T-helper 2 cell treated with Interferon-gamma antibody and Interleukin-4, amounts not matched to agents 100 ng/mL and 5 ng/mL, for 36 hours (primary cell): Measurements from ENCODE around the gene CEBPG. TPM values are rescaled to one million over a fixed set of nuclear protein-coding genes. Genes with fewer than 3 reads are reported as not detected.

Source experiments
- intact Hi-C: fragments of 100-400 bp; cut with micrococcal nuclease; formaldehyde crosslinking; loops from one replicate; pipeline ENCODE4 v1.15.1; 2023
- total RNA-seq: library from RNA; stranded (reverse); gene quantifications from 2 replicates; pipeline ENCODE4 v1.2.3, GENCODE V29; 2022

Gene CEBPG
- 22.0 and 22.3 TPM in 2 replicates for total RNA-seq

- intact Hi-C loops, result loop anchor here (1.0 to 10.0 kb wide), 4 partner anchors 69 to 791 kb away; partner anchors contain the start of genes CEBPA, CEP89, FAAP24 and PDCD5
These were observed at the start of gene CEBPG for GRCh38 chr19:33373453-33374235. Gene CEBPG, plus strand, starts transcription at chr19:33373709. Its CDS starts 5,531 bp downstream, at chr19:33379240.

- intact Hi-C loops, result no loop called here
These were observed 48.9 kb upstream of the CEBPG start for GRCh38 chr19:33324628-33325027.

GRCh38 chr19:33325920-33326319 is 47.6 kb upstream of the CEBPG start:
- intact Hi-C loops, result no loop called here

- intact Hi-C loops, result no loop called here
These were observed 44.4 kb upstream of the CEBPG start for GRCh38 chr19:33329060-33329459.

GRCh38 chr19:33329736-33330135 is 43.8 kb upstream of the CEBPG start:
- intact Hi-C loops, result no loop called here

GRCh38 chr19:33332248-33332647 is 41.3 kb upstream of the CEBPG start:
- intact Hi-C loops, result no loop called here

- intact Hi-C loops, result no loop called here
These were observed 40.4 kb upstream of the CEBPG start for GRCh38 chr19:33333151-33333550.

- intact Hi-C loops, result no loop called here
These were observed 39.9 kb upstream of the CEBPG start for GRCh38 chr19:33333642-33334041.

GRCh38 chr19:33334271-33334670 is 39.2 kb upstream of the CEBPG start:
- intact Hi-C loops, result no loop called here

- intact Hi-C loops, result no loop called here
These were observed 38.1 kb upstream of the CEBPG start for GRCh38 chr19:33335446-33335845.

GRCh38 chr19:33339016-33339984 is 34.2 kb upstream of the CEBPG start:
- intact Hi-C loops, result no loop called here

GRCh38 chr19:33340991-33341390 is 32.5 kb upstream of the CEBPG start:
- intact Hi-C loops, result no loop called here

- intact Hi-C loops, result no loop called here
These were observed 30.2 kb upstream of the CEBPG start for GRCh38 chr19:33343301-33343700.

- intact Hi-C loops, result no loop called here
These were observed 29.5 kb upstream of the CEBPG start for GRCh38 chr19:33343859-33344572.

- intact Hi-C loops, result no loop called here
These were observed 29.0 kb upstream of the CEBPG start for GRCh38 chr19:33344573-33344925.

GRCh38 chr19:33345163-33345562 is 28.3 kb upstream of the CEBPG start:
- intact Hi-C loops, result no loop called here

GRCh38 chr19:33346665-33347064 is 26.8 kb upstream of the CEBPG start:
- intact Hi-C loops, result no loop called here

- intact Hi-C loops, result no loop called here
These were observed 26.2 kb upstream of the CEBPG start for GRCh38 chr19:33347300-33347699.

- intact Hi-C loops, result no loop called here
These were observed 25.1 kb upstream of the CEBPG start for GRCh38 chr19:33348301-33349010.

GRCh38 chr19:33349319-33350289 is 23.9 kb upstream of the CEBPG start:
- intact Hi-C loops, result no loop called here
